ENCODE measurements around the gene BCAS3. TPM values are rescaled to one million over a fixed set of nuclear protein-coding genes. Genes with fewer than 3 reads are reported as not detected.

BCAS3 gene
- total and polyA plus RNA-seq, 9 donors = 9.4 to 37.0 (median 21.6) TPM

- no peak for DNase-seq
- no peaks in the 10 kb centered on the region for H3K9me3 ChIP-seq
- no peaks in the 10 kb centered on the region for H3K36me3 ChIP-seq
- TF ChIP-seq, protein P1, sequence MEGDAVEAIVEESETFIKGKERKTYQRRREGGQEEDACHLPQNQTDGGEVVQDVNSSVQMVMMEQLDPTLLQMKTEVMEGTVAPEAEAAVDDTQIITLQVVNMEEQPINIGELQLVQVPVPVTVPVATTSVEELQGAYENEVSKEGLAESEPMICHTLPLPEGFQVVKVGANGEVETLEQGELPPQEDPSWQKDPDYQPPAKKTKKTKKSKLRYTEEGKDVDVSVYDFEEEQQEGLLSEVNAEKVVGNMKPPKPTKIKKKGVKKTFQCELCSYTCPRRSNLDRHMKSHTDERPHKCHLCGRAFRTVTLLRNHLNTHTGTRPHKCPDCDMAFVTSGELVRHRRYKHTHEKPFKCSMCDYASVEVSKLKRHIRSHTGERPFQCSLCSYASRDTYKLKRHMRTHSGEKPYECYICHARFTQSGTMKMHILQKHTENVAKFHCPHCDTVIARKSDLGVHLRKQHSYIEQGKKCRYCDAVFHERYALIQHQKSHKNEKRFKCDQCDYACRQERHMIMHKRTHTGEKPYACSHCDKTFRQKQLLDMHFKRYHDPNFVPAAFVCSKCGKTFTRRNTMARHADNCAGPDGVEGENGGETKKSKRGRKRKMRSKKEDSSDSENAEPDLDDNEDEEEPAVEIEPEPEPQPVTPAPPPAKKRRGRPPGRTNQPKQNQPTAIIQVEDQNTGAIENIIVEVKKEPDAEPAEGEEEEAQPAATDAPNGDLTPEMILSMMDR (IDR thresholded peaks at IDR 0.05) = no peak
- TF ChIP-seq EP300 (IDR thresholded peaks at IDR 0.05) (no peak), POLR2A (IDR thresholded peaks at IDR 0.05) (no peak)
- H3K4me1 ChIP-seq (ENCODE audit: insufficient read depth) = peaks cover 6% of the 10 kb centered on the region
- H3K27ac ChIP-seq = no peak overlapping the region
- no peaks in the 10 kb centered on the region for H3K27me3 ChIP-seq
- 93 to 96% (median 94%) methylated on average over 6 of the region's 6 CpGs for WGBS, 3 donors
- no peak overlapping the region for H3K4me3 ChIP-seq
- intact Hi-C loops (cut with DNase I) = loop anchor here in 3 of 4 donors (10.0 kb wide), 2 partner anchors 46 to 56 kb away; no protein-coding TSS in a partner anchor
Measured at GRCh38 chr17:60631119-60631518, 46.5 kb upstream of the BCAS3 start.

DNA sequence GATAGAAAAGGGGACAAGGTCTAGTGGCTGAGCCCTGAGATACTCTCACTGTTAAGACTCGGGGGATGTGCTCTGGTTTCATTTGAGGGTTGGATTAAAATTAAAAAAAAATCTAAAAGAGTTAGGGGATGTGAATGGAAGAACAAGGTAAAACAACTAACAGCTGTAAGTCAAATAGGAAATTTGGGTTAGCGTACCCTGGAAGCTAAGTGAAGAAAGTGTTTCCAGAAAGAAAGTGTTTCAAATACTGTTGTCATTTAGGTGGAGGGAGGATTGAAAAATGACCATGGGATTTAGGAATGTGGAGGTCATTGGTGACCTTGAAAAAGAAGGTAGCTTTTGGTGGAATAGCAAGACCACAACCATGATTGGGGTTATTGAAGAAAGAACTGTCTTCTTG is 40.0 kb upstream of the BCAS3 start:
- Histone ChIP-seq H3K27me3 (no peaks in the 10 kb centered on the region), H3K4me3 (no peak overlapping the region), H3K36me3 (no peaks in the 10 kb centered on the region), H3K9me3 (no peaks in the 10 kb centered on the region), H3K4me1 (ENCODE audit: insufficient read depth) (no peaks in the 10 kb centered on the region), H3K27ac (no peak overlapping the region)
- intact Hi-C loops (cut with DNase I) = loop anchor here in 3 of 4 donors (5.0 to 10.0 kb wide), 3 partner anchors 53 to 215 kb away; partner anchors contain the start of gene CHCT1 (in 1 of the 3)
- WGBS, 3 donors = 81 to 88% (median 84%) methylated on average over 2 of the region's 2 CpGs
- TF ChIP-seq POLR2A (IDR thresholded peaks at IDR 0.05) (no peak), EP300 (IDR thresholded peaks at IDR 0.05) (no peak)
- TF ChIP-seq, protein P1 (IDR thresholded peaks at IDR 0.05) = no peak
- DNase-seq = no peak

DNA sequence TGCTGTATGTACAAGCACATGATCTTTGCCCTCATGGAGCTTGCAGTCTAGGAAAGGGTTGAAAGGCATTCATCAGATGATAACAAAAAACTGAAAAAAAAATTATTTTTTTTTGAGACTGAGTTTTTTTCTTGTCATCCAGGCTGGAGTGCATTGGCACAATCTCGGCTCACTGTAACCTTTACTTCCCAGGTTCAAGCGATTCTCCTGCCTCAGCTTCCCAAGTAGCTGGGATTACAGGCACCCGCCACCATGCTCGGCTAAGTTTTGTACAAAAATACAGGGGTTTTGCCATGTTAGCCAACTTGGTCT is 38.7 kb upstream of the BCAS3 start:
- no peak overlapping the region for H3K4me3 ChIP-seq
- WGBS, 3 donors = 71 to 81% (median 75%) methylated on average over 4 of the region's 4 CpGs

GRCh38 chr17:60640503-60640902 is 37.1 kb upstream of the BCAS3 start:
- H3K4me3 ChIP-seq = no peak overlapping the region
- no peak for TF ChIP-seq POLR2A (IDR thresholded peaks at IDR 0.05)
- TF ChIP-seq EP300 (IDR thresholded peaks at IDR 0.05) = no peak
- TF ChIP-seq, protein P1 (IDR thresholded peaks at IDR 0.05) = no peak

More for the DNA sequence above, 38.7 kb upstream of the BCAS3 start:
- H3K36me3 ChIP-seq = no peaks in the 10 kb centered on the region
- DNase-seq = no peak
- intact Hi-C loops (cut with DNase I) = loop anchor here in 3 of 4 donors (5.0 to 10.0 kb wide), 3 partner anchors 54 to 217 kb away; partner anchors contain the start of gene CHCT1 (in 1 of the 3)
- H3K9me3 ChIP-seq = no peaks in the 10 kb centered on the region
- no peak overlapping the region for H3K27ac ChIP-seq
- H3K4me1 ChIP-seq (ENCODE audit: insufficient read depth) = no peaks in the 10 kb centered on the region
- no peak for TF ChIP-seq EP300 (IDR thresholded peaks at IDR 0.05)
- no peaks in the 10 kb centered on the region for H3K27me3 ChIP-seq

DNA sequence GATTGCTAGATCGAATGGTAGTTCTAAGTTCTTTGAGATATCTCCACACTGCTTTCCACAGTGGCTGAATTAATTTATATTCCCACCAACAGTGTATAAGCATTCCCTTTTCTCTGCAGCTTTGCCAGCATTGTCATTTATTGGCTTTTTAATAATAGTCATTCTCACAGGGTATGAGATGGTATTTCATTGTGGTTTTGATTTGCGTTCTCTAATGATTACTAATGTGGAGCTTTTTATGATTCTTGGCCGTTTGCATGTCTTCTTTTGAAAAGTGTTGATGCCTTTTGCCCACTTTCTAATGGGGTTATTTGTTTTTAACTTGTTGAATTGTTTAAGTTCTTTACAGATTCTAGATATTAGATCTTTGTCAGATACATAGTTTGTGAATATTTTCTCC is 36.5 kb upstream of the BCAS3 start:
- H3K4me3 ChIP-seq = no peak overlapping the region
- TF ChIP-seq EP300 (IDR thresholded peaks at IDR 0.05) (no peak), POLR2A (IDR thresholded peaks at IDR 0.05) (no peak)
- TF ChIP-seq, protein P1 (IDR thresholded peaks at IDR 0.05) = no peak
- no peaks in the 10 kb centered on the region for H3K27me3 ChIP-seq
- no peaks in the 10 kb centered on the region for H3K4me1 ChIP-seq (ENCODE audit: insufficient read depth)
- H3K27ac ChIP-seq = no peak overlapping the region
- DNase-seq = no peak
- H3K9me3 ChIP-seq = no peaks in the 10 kb centered on the region
- no peaks in the 10 kb centered on the region for H3K36me3 ChIP-seq
- intact Hi-C loops (cut with DNase I) = no loop called here
- WGBS, 3 donors = 80 to 85% (median 83%) methylated on average over 3 of the region's 3 CpGs

More at GRCh38 chr17:60640503-60640902, 37.1 kb upstream of the BCAS3 start:
- Histone ChIP-seq H3K9me3 (no peaks in the 10 kb centered on the region), H3K4me1 (ENCODE audit: insufficient read depth) (no peaks in the 10 kb centered on the region), H3K36me3 (no peaks in the 10 kb centered on the region), H3K27ac (no peak overlapping the region), H3K27me3 (no peaks in the 10 kb centered on the region)
- no peak for DNase-seq
- 68 to 78% (median 75%) methylated on average over 2 of the region's 2 CpGs for WGBS, 3 donors
- intact Hi-C loops (cut with DNase I) = no loop called here

Measured in ovary (tissue), 9 donors.